GM12875 (cell line): ENCODE results near the gene MXI1.

ENCODE experiments used
- H3K4me3 ChIP-seq: one replicate; pipeline ENCODE4 v1.5.1; 2011; ENCODE audit warnings: low read depth, low read length, control low read depth
- TF ChIP-seq, protein P1 (sequence below): IDR thresholded peaks from 2 replicates; pipeline ENCODE4 v1.5.1; 2011; ENCODE audit warnings: low read depth, mild to moderate bottlenecking, control low read depth, inconsistent platforms, low read length, moderate library complexity, borderline replicate concordance; ENCODE audit not compliant: insufficient read depth

Gene MXI1

DNA sequence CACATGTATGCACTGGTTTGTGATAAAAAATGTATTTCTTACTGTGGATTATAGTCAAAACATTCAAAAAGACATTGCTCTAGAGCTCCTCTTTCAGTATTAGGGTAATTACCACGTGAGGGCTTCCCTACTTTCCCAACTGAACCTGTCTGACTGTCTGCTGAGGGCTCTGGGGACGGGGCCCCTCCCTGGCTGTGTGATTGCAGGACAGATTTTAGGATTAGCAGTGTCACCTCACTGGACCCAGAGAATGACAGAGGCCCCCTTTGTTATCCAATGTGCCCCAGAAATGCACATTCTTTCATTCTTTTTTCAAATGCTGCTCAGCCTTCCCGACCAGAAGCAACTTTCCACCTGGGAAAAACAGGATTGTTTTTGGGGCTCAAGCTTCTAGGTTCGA, 43.6 kb upstream of the MXI1 start:
- TF ChIP-seq, protein P1, sequence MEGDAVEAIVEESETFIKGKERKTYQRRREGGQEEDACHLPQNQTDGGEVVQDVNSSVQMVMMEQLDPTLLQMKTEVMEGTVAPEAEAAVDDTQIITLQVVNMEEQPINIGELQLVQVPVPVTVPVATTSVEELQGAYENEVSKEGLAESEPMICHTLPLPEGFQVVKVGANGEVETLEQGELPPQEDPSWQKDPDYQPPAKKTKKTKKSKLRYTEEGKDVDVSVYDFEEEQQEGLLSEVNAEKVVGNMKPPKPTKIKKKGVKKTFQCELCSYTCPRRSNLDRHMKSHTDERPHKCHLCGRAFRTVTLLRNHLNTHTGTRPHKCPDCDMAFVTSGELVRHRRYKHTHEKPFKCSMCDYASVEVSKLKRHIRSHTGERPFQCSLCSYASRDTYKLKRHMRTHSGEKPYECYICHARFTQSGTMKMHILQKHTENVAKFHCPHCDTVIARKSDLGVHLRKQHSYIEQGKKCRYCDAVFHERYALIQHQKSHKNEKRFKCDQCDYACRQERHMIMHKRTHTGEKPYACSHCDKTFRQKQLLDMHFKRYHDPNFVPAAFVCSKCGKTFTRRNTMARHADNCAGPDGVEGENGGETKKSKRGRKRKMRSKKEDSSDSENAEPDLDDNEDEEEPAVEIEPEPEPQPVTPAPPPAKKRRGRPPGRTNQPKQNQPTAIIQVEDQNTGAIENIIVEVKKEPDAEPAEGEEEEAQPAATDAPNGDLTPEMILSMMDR: no peak

DNA sequence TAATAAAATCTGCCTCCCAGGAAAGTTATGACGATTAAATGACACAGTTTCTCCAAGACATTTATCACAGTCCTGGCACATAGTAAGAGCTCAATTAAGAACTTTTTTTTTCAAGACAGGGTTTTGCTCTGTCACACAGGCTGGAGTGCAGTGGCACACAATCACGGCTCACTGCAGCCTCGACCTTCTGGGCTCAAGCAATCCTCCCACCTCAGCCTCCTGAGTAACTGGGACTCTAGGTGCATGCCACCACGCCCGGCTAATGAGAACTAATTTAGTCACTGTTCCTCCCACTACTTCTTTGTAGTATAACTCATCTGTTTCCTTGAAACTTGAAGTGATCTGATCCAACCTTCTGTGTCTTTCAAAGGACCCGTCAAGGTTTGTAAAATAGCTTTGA, 42.2 kb upstream of the MXI1 start:
- TF ChIP-seq, protein P1: no peak

More for the DNA sequence above, 43.6 kb upstream of the MXI1 start:
- H3K4me3 ChIP-seq: no peak overlapping the region

DNA sequence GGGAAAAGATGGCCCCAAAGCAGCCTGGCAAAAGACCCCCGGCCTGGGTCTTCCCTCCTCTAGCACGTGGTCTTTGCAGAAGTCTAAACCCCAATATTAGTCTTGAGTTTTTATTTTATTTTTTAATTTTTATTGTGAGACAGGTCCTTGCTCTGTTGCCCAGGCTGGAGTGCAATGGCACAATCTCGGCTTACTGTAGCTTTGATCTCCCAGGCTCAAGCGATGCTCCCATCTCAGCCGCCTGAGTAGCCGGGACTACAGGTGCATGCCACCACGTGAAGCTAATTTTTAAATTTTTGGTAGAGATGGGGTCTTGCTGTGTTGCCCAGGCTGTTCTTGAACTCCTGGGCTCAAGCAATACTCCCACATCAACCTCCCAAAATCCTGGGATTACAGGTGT, 40.3 kb upstream of the MXI1 start:
- TF ChIP-seq, protein P1: no peak
- H3K4me3 ChIP-seq: no peak overlapping the region

More for the DNA sequence above, 42.2 kb upstream of the MXI1 start:
- no peak overlapping the region for H3K4me3 ChIP-seq

DNA sequence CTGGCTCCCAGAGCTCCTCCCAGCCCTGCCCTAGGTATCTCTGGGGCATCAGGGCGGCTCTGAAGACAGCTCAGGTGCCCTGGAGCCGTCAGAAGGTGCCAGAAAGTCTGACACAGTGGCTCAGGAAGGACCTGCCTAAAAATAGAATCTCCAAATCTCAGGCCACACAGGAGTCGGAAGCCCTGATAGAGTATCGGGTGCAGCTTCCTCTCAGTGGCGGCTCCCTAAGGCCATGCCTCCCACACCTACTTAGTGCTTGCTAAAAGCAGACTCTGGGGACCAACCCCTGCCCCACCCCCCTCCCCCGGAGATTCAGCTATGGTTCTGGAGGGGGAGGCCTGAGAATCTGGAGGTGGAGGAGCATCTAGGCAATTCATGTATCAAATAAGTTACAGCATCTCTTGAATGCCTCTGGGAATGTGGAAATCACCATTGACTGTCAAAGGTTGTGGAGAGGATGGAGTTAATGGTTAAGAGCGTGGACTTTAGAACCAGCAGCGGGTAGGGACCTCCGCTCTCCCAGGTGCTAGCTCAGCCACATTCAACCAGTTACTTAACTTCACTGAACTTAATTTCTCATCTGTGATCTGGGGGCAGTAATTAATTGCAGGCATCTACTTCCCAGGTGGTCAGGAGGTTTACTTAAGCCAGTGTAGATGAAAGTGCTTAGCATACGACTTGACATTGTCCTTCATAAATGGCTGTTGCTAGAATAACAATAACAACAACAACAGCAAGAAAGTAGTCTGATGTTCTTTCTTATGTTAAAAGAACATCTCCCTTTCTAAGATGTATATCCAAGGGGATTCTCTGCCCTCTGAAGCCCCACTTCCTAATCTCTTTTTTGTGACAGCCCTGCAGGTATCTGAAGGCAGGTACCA, 38.6 kb upstream of the MXI1 start:
- TF ChIP-seq, protein P1: no peak
- no peak overlapping the region for H3K4me3 ChIP-seq

DNA sequence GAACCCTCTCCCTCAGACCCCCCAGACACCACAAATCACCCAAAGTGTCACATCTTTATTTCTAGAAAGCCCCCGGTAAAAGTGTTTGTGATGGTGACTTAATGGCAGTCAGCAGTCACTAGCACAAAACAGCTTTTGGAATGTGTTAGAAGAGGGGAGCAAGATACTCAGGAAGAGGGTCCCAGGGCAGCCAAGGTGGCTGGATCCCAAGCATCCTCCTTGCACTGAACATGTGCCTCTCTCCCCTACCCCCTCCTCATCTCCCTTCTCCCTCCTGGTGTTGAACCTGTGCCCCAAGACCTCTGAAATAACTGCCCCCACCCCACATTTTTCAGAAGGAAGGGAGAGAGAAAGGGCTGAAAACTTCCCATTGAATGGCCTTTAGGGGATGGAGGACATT, 37.8 kb upstream of the MXI1 start:
- no peak overlapping the region for H3K4me3 ChIP-seq
- TF ChIP-seq, protein P1: no peak

DNA sequence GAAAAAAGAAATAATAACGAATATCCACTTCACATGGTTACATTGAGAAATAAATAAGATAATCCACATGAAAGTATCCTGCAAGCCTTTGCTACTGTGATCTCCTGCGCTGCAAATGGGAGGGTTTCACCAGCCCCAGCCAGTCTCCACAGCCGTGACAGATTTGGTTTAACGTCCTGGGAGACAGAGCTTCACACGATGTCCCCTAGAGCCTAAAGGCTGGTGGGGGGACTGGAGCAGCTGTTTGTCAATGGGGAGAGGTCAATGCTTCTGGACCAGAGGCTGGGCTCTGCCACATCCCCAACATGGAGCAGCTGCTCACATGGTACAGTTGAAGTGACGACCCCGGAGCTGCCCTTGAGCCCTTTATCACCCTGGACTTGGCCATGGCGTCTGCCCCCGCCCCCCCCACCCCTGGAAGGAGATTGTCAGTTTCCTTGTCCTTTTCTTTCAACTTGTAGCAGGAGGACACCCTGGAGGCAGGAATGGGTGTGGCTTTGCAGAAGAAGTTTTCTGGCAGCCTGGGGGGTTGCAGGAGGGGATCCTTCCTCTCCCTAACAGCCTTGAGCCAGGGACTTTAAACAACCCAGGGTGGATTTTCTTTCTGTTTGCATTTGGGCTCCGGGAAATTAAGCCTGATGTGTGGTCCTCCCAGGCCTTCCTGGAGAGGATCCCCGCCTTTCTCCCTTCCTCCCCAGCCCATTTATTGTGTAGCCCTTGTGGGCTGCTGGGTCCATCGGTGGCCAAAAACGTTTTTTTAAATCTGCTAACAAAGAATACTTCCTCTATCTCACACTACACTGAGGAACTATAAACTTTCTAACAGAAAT, 37.0 kb upstream of the MXI1 start:
- TF ChIP-seq, protein P1: no peak
- no peak overlapping the region for H3K4me3 ChIP-seq
